HG03108 (cell line): Measurements from ENCODE around the gene ZMAT5.

Source experiments
- ATAC-seq: cut with Tn5 transposase; IDR thresholded peaks from one replicate; pipeline ENCODE4 v1.9.1; 2021; ENCODE audit warnings: moderate library complexity; ENCODE audit not compliant: unreplicated experiment

The ZMAT5 gene

DNA sequence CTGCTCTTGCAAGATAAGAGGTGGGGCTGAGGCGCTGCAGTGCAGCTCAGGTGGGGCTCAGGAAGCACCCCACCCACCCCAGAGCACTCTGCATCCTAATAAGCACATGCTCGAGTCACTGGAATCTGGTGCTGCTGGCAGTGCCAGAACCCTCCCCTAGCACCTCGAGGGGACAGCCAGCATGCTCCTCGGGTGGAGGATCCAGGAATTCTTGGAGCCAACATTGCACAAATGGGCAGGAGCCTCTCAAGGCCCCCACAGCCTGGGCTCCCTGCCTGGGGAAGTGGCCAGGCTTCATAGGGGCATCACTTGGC lies 74.5 kb downstream of the ZMAT5 start:
- no peak for ATAC-seq

DNA sequence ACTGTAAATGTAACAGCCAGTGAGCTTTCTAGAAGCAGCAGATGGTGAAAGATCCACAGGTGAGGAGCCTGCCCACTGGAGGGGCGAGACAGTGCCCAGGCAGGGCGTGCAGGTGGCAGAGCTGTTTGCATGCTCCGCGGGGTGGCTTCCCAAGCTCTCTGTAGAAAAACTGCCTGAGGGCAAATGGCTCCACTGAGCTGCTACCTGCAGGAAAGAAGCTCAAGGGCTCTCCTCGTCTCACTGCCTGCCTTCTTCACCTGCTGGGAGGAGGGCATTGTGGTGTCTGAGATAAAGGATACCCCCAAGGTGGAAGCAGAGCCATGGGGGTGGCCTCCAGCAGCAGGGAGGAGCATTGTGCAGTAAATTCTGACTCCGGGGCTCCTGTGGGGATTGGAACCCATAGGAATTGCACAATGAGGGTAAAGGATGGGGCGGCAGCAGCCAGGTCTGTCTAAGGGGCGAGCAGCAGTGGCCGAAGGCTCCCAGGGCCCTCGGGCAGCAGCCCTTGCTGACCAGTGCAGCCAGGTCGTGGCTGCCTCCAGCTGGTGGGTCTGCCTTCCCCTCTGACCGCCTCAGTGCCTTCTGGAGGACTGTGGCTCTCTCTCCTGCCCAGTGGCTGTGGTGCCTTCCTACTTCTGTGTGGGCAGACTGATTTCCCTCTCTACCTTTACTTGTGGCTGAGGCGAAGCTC lies 75.0 kb downstream of the ZMAT5 start:
- no peak for ATAC-seq

DNA sequence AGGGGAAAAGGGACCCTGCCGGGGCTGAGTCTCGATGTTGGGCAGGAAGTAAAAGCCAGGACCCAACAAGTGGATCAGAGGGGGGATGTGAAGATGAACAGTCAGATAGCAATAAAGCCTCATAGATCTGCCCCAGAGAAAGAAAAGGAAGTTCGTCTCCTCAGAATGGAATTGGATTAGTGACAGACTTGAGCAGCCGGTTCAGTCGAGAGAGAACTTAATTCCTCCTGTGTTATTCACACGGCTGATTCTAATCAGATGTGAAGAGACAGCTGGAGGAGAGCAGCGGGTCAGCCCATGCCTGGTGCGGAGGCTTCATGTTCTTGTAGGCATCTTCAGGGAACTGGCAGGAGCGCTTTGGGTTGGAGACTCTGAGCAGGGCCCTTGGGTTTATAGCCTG lies 76.3 kb downstream of the ZMAT5 start:
- no peak for ATAC-seq

DNA sequence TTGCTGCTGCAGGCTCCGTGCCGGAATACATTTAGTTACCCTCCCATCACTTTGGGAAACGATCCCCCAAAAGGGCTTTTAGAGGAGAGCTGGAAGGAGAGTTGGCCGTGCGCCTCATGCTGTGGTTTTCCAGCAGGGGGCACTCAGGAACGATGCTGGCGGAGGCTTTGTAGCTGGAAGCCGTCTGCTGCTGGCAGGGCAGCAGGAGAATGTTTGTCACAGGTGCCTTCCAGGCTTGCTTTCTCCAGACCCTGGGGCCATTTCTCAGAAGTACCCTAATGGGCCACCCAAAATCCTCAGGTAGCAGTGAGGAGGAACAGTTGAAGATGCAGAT lies 77.0 kb downstream of the ZMAT5 start:
- no peak for ATAC-seq

DNA sequence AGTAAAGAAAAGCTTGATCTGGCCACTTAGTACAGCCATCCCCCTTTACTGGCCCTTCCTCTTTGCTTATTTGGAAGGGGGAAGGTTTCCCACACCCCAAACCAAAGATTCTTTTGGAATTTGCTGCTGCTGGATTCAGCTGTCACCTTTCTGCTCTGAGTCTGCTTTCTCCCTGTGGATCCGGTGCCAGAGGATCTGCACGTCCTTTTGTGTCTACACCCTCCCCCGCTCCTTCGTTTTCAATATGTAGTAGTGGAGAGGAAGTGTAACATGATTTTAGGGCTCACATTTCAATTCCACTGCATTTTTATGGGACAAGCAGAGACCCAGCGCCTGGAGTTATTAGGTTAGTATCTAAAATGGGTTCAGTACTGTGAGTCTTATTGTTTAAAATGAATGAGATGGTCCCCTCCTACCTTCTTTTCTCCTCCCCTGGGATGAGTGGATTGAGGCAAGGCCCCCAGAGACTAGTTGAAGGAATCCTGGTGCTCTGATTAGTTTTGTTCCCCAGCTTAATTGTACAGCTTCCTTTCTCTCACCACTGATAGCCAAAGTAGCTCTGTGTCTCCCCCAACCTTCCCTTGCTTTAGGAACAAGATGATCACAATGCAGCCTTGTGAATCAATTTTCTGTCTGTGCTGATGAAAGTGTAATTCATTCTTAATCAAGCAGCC lies 77.5 kb downstream of the ZMAT5 start:
- no peak for ATAC-seq

DNA sequence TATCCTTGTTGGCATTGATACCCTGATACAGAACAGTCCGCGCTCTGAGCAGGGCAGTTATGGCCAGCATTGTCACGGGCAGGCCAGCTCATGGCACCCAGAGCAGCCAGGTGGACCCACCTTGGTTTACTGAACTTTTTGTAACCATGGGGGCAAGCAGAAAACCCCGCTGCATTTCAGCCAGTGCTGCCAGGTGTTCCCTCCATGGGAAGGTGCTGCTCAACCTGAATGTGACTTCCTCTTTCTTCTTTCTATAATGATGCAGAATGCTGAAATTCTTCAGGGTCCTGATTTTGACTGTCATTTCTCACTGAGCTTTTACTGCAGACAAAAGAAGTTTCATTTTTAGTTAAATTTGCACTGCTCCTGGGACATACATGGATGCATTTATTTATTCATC lies 82.6 kb downstream of the ZMAT5 start:
- ATAC-seq: no peak

DNA sequence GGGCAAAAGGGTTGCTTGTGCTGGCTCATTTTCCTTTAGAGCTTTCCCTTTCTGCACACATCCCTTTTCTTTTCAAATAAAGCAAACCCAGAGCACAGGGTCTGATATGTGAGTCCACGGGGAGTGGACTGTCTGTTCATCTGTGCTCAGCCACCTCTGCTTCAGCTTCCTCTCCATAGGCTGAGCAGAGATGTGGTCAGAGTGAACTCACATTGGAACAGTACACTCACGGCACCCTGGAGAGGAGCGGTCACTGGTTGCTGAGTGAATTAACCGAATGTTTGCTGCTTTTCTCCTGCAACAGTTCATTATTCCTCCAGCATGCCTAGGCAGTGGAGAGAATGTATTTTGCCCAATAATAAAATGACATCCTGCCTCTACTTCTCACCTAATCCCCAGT lies 83.3 kb downstream of the ZMAT5 start:
- ATAC-seq: no peak
